Measurements from ENCODE around the gene MIEF2. TPM values are rescaled to one million over a fixed set of nuclear protein-coding genes. Genes with fewer than 3 reads are reported as not detected.

Gene MIEF2
- total RNA-seq, 1 experiment from 2014 or later = 11.2 TPM

GRCh38 chr17:18238299-18238698, 22.2 kb upstream of the MIEF2 start:
- DNase-seq (ENCODE audit: low read depth, low spot score) = no peak
- Histone ChIP-seq H3K36me3 (ENCODE audit: control insufficient read depth, insufficient read depth, low read length) (no peaks in the 10 kb centered on the region), H3K4me3 (ENCODE audit: low read depth in 2 of 2, low read length in 2 of 2) (no peak overlapping the region), H3K27me3 (ENCODE audit: control insufficient read depth, insufficient read depth, low read length) (no peaks in the 10 kb centered on the region), H3K4me1 (ENCODE audit: control insufficient read depth, insufficient read depth, low read length) (no peaks in the 10 kb centered on the region), H3K9me3 (ENCODE audit: control insufficient read depth, insufficient read depth, low read depth, low read length) (no peaks in the 10 kb centered on the region), H3K27ac (ENCODE audit: low read length) (no peak overlapping the region)
- POLR2A ChIA-PET = no interaction called here
- in situ Hi-C loops (cut with HindIII; ENCODE audit: low pct_unique_long_range_greater_than_20kb, low sequenced_read_pairs) (no loop called here), intact Hi-C loops (cut with micrococcal nuclease; ENCODE audit: unreplicated experiment) (no loop called here)
- TF ChIP-seq POLR2AphosphoS5 (IDR thresholded peaks at IDR 0.05; ENCODE audit: low read depth, low read length) (no peak), TCF7L2 (IDR thresholded peaks at IDR 0.05; ENCODE audit: low read depth, low read length) (no peak), SIN3A (IDR thresholded peaks at IDR 0.05; ENCODE audit: borderline replicate concordance, insufficient read depth, low read depth, low read length) (no peak), REST (IDR thresholded peaks at IDR 0.05; ENCODE audit: insufficient read depth in 1 of 2, low read depth in 2 of 2, low read length in 1 of 2) (no peak), CTCF (IDR thresholded peaks at IDR 0.05) (no peak)
- no TSS peak for BruUV-seq (replicated peaks)
- CTCF ChIA-PET = no interaction called here
- ATAC-seq = no peak

- ATAC-seq (no peak), DNase-seq (ENCODE audit: low read depth, low spot score) (no peak)
- Histone ChIP-seq H3K27me3 (ENCODE audit: control insufficient read depth, insufficient read depth, low read length) (no peaks in the 10 kb centered on the region), H3K36me3 (ENCODE audit: control insufficient read depth, insufficient read depth, low read length) (no peaks in the 10 kb centered on the region; the same call in 1 of the 2 replicates), H3K4me3 (ENCODE audit: low read depth in 2 of 2, low read length in 2 of 2) (no peak overlapping the region), H3K27ac (ENCODE audit: low read length) (no peak overlapping the region), H3K9me3 (ENCODE audit: control insufficient read depth, insufficient read depth, low read depth, low read length) (no peaks in the 10 kb centered on the region), H3K4me1 (ENCODE audit: control insufficient read depth, insufficient read depth, low read length) (no peaks in the 10 kb centered on the region)
- TF ChIP-seq REST (IDR thresholded peaks at IDR 0.05; ENCODE audit: insufficient read depth in 1 of 2, low read depth in 2 of 2, low read length in 1 of 2) = no peak
- TF ChIP-seq POLR2AphosphoS5 (IDR thresholded peaks at IDR 0.05; ENCODE audit: low read depth, low read length) = no peak
- TF ChIP-seq SIN3A (IDR thresholded peaks at IDR 0.05; ENCODE audit: borderline replicate concordance, insufficient read depth, low read depth, low read length) = no peak
- TF ChIP-seq TCF7L2 (IDR thresholded peaks at IDR 0.05; ENCODE audit: low read depth, low read length) = no peak
- TF ChIP-seq CTCF (IDR thresholded peaks at IDR 0.05) = no peak
- ChIA-PET POLR2A (no interaction called here), CTCF (no interaction called here)
- intact Hi-C loops (cut with micrococcal nuclease; ENCODE audit: unreplicated experiment) = no loop called here
- in situ Hi-C loops (cut with HindIII; ENCODE audit: low pct_unique_long_range_greater_than_20kb, low sequenced_read_pairs) = no loop called here
- BruUV-seq (replicated peaks) = no TSS peak
Measured at GRCh38 chr17:18240449-18240848, 20.0 kb upstream of the MIEF2 start.

All from Panc1 (cell line).